Erythroblast (primary cell): Measurements from ENCODE around the gene DPP10.
"Not testable (repeated sequence)": the region's sequence is repeated elsewhere in the genome, so short reads cannot be mapped to it uniquely, and the experiment has no call there.

Source experiments
- DNase-seq, 2 experiments: peaks; one replicate each; lab custom pipeline; 2025; lab: John Stamatoyannopoulos, UW
- GATA1 ChIP-seq: IDR thresholded peaks from 2 replicates; pipeline ENCODE4 v1.6.1; 2011; ENCODE audit warnings: low read depth, mild to moderate bottlenecking, control low read depth, low read length, moderate library complexity
- POLR2A ChIP-seq: IDR thresholded peaks from 2 replicates; pipeline ENCODE4 v1.6.1; 2011; ENCODE audit warnings: mild to moderate bottlenecking, low read length

Gene DPP10

GRCh38 chr2:114745700-114746099 lies 303.3 kb downstream of the DPP10 start:
- DNase-seq = no peak
- no peak for TF ChIP-seq POLR2A
- TF ChIP-seq GATA1 = no peak

- not testable (repeated sequence) for DNase-seq
Observed at GRCh38 chr2:114748175-114748574, 305.7 kb downstream of the DPP10 start.

- DNase-seq = no peak
- TF ChIP-seq POLR2A = no peak
- TF ChIP-seq GATA1 = no peak
Observed at GRCh38 chr2:114752425-114752824, 310.0 kb downstream of the DPP10 start.

- DNase-seq = no peak
- TF ChIP-seq POLR2A = no peak
- TF ChIP-seq GATA1 = no peak
Observed at GRCh38 chr2:114753145-114753544, 310.7 kb downstream of the DPP10 start.

- TF ChIP-seq POLR2A = no peak
- no peak for TF ChIP-seq GATA1
- DNase-seq = no peak
Observed at GRCh38 chr2:114754907-114755563, 312.6 kb downstream of the DPP10 start.

GRCh38 chr2:114762376-114762775 lies 319.9 kb downstream of the DPP10 start:
- TF ChIP-seq GATA1 = no peak
- TF ChIP-seq POLR2A = no peak

GRCh38 chr2:114762986-114763385 lies 320.5 kb downstream of the DPP10 start:
- DNase-seq = no peak
- no peak for TF ChIP-seq GATA1
- no peak for TF ChIP-seq POLR2A

More at GRCh38 chr2:114762376-114762775, 319.9 kb downstream of the DPP10 start:
- DNase-seq = no peak

GRCh38 chr2:114769110-114769509 lies 326.7 kb downstream of the DPP10 start:
- DNase-seq = no peak
- no peak for TF ChIP-seq POLR2A
- TF ChIP-seq GATA1 = no peak

GRCh38 chr2:114769991-114770390 lies 327.6 kb downstream of the DPP10 start:
- no peak for DNase-seq
- TF ChIP-seq GATA1 (no peak), POLR2A (no peak)

GRCh38 chr2:114784046-114784445 lies 341.6 kb downstream of the DPP10 start:
- DNase-seq = no peak
- TF ChIP-seq GATA1 (no peak), POLR2A (no peak)

- no peak for DNase-seq
- TF ChIP-seq GATA1 (no peak), POLR2A (no peak)
Observed at GRCh38 chr2:114784890-114785583, 342.6 kb downstream of the DPP10 start.

GRCh38 chr2:114786901-114787300 lies 344.5 kb downstream of the DPP10 start:
- no peak for DNase-seq
- no peak for TF ChIP-seq POLR2A
- TF ChIP-seq GATA1 = no peak

- no peak for DNase-seq
- no peak for TF ChIP-seq POLR2A
- no peak for TF ChIP-seq GATA1
Observed at GRCh38 chr2:114787486-114787885, 345.0 kb downstream of the DPP10 start.

- no peak for TF ChIP-seq POLR2A
- TF ChIP-seq GATA1 = no peak
Observed at GRCh38 chr2:114789989-114790388, 347.5 kb downstream of the DPP10 start.

GRCh38 chr2:114797540-114797939 lies 355.1 kb downstream of the DPP10 start:
- TF ChIP-seq POLR2A (no peak), GATA1 (no peak)
- DNase-seq = no peak

More at GRCh38 chr2:114789989-114790388, 347.5 kb downstream of the DPP10 start:
- DNase-seq = no peak

GRCh38 chr2:114797942-114798341 lies 355.5 kb downstream of the DPP10 start:
- no peak for DNase-seq
- no peak for TF ChIP-seq GATA1
- TF ChIP-seq POLR2A = no peak
